HG02571 (cell line): ENCODE data around the gene CLBA1.

Source experiments
- ATAC-seq: cut with Tn5 transposase; IDR thresholded peaks from one replicate; pipeline ENCODE4 v1.9.1; 2021; ENCODE audit warnings: mild to moderate bottlenecking, moderate library complexity; ENCODE audit not compliant: unreplicated experiment

CLBA1 gene

GRCh38 chr14:104968541-104969401 lies 16.8 kb upstream of the CLBA1 start:
- no peak for ATAC-seq

GRCh38 chr14:104969741-104970230 lies 15.8 kb upstream of the CLBA1 start:
- ATAC-seq, result no peak

GRCh38 chr14:104970231-104971068 lies 15.1 kb upstream of the CLBA1 start:
- no peak for ATAC-seq

- ATAC-seq, result no peak
Measured at GRCh38 chr14:104971447-104972240, 13.9 kb upstream of the CLBA1 start.

- no peak for ATAC-seq
Measured at GRCh38 chr14:104972301-104973134, 13.1 kb upstream of the CLBA1 start.

GRCh38 chr14:104973135-104973384 lies 12.5 kb upstream of the CLBA1 start:
- no peak for ATAC-seq

GRCh38 chr14:104973385-104974145 lies 12.0 kb upstream of the CLBA1 start:
- ATAC-seq, result no peak

- ATAC-seq, result no peak
Measured at GRCh38 chr14:104974146-104974541, 11.4 kb upstream of the CLBA1 start.

- ATAC-seq, result no peak
Measured at GRCh38 chr14:104974665-104975390, 10.8 kb upstream of the CLBA1 start.

- no peak for ATAC-seq
Measured at GRCh38 chr14:104975481-104976197, 9.9 kb upstream of the CLBA1 start.

GRCh38 chr14:104976198-104977007 lies 9.2 kb upstream of the CLBA1 start:
- no peak for ATAC-seq

GRCh38 chr14:104977008-104977680 lies 8.4 kb upstream of the CLBA1 start:
- ATAC-seq, result no peak

GRCh38 chr14:104977681-104978653 lies 7.6 kb upstream of the CLBA1 start, which contains the start of gene AHNAK2:
TSS of gene AHNAK2 (minus strand) at chr14:104978374. CDS start at chr14:104978237, 137 bp downstream.
- ATAC-seq, result no peak

GRCh38 chr14:104978746-104979691 lies 6.6 kb upstream of the CLBA1 start:
- no peak for ATAC-seq
